Lower leg skin (tissue), 3 donors: ENCODE data around the gene NKIRAS1.

Experiments
- CTCF ChIP-seq, 3 donors: fragments of 450-650 bp; IDR thresholded peaks; one replicate each; pipeline ENCODE4 v1.5.1; 2016; ENCODE audit warnings: antibody characterized with exemption in 3 of 3, mild to moderate bottlenecking in 3 of 3, moderate library complexity in 2 of 3
- POLR2A ChIP-seq, 2 donors: fragments of 450-650 bp; IDR thresholded peaks; one replicate each; pipeline ENCODE4 v1.6.1; 2016 to 2017; ENCODE audit warnings: antibody characterized with exemption in 2 of 2, mild to moderate bottlenecking in 1 of 2, moderate library complexity in 1 of 2

- TF ChIP-seq CTCF (IDR thresholded peaks at IDR 0.05) = no peak
- TF ChIP-seq POLR2A (IDR thresholded peaks at IDR 0.05) = no peak
Observed at GRCh38 chr3:23885210-23885609, 31.6 kb downstream of the NKIRAS1 start.
